Cardiac fibroblast (primary cell): ENCODE data around the gene RIMKLB.
A peak's percentile ranks its signal among the peaks of the same experiment; 100 is the strongest.
"Not testable (repeated sequence)": the region's sequence is repeated elsewhere in the genome, so short reads cannot be mapped to it uniquely, and the experiment has no call there.

Experiments used
- DNase-seq, 2 donors: peaks; one replicate each; pipeline versions ENCODE4 v3.0.0 to v3.0.0-alpha.2; 2010; ENCODE audit warnings: low read depth in 2 of 2
- H3K4me3 ChIP-seq, 2 donors: replicated peaks in 1 of 2; 1 replicate in 1 of 2; 2 replicates in 1 of 2; pipeline ENCODE4 v1.5.1; 2011; ENCODE audit warnings: low read depth in 2 of 2, low read length in 2 of 2, mild to moderate bottlenecking in 2 of 2, moderate library complexity in 1 of 2
- TF ChIP-seq, protein P1 (sequence below): IDR thresholded peaks from one replicate; pipeline ENCODE4 v1.5.1; 2011; ENCODE audit warnings: low read depth, mild to moderate bottlenecking, low read length, inconsistent platforms

RIMKLB gene

DNA sequence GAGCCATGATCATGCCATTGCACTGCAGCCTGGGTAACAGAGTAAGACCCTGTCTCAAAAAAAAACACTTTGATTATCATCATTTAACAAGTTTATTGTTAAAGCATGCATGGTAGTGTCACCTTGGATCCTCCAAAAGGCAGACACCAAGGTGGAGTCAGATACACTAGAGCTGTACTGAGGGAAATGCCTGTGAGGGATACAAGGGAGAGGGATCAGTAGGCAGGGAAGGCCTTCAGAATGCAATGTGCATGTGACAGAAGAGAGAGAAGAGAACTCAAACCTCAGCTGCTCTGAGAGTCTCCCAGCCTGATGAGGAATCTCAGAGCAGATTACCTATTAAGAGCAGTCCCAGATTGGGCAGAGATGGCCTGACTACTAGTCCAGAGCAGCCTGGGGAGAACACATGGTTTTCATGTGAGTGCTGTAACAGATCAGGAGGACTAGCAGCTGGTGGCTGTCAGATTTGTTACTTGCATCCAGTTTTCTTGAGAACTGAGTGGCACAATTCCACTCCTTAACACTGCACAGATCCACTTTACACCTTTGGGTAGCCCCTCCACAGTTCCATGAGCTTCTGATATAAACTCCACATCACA, 86.6 kb downstream of the RIMKLB start:
- no peak for DNase-seq
- TF ChIP-seq, protein P1, sequence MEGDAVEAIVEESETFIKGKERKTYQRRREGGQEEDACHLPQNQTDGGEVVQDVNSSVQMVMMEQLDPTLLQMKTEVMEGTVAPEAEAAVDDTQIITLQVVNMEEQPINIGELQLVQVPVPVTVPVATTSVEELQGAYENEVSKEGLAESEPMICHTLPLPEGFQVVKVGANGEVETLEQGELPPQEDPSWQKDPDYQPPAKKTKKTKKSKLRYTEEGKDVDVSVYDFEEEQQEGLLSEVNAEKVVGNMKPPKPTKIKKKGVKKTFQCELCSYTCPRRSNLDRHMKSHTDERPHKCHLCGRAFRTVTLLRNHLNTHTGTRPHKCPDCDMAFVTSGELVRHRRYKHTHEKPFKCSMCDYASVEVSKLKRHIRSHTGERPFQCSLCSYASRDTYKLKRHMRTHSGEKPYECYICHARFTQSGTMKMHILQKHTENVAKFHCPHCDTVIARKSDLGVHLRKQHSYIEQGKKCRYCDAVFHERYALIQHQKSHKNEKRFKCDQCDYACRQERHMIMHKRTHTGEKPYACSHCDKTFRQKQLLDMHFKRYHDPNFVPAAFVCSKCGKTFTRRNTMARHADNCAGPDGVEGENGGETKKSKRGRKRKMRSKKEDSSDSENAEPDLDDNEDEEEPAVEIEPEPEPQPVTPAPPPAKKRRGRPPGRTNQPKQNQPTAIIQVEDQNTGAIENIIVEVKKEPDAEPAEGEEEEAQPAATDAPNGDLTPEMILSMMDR, result no peak
- H3K4me3 ChIP-seq, result no peak overlapping the region

DNA sequence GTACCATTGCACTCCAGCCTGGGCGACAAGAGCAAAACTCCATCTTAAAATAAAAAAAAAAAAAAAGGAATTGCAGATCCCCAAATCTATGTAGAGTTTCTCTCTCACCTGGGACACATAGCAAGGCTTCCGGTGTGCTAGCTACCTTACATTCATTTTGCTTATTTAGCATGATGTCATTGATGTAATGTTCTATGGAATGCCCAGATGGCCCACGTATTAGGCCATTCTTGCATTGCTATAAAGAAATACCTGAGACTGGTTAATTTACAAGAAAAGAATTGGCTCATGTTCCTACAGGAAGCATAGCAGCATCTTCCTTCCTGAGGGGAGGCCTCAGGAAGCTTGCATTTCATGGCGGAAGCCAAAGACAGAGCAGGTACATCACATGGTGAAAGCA, 87.7 kb downstream of the RIMKLB start:
- TF ChIP-seq, protein P1, result no peak
- DNase-seq, result no peak
- H3K4me3 ChIP-seq, result no peak overlapping the region

DNA sequence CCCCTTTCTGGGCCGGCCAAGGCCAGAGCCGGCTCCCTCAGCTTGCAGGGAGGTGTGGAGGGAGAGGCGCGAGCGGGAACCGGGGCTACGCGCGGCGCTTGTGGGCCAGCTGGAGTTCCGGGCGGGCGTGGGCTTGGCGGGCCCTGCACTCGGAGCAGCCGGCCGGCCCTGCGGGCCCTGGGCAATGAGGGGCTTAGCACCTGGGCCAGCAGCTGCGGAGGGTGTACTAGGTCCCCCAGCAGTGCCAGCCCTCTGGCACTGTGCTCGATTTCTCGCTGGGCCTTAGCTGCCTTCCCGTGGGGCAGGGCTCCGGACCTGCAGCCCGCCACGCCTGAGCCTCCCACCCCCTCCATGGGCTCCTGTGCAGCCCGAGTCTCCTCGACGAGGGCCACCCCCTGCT, 89.4 kb downstream of the RIMKLB start:
- not testable (repeated sequence) for DNase-seq, H3K4me3 ChIP-seq

DNA sequence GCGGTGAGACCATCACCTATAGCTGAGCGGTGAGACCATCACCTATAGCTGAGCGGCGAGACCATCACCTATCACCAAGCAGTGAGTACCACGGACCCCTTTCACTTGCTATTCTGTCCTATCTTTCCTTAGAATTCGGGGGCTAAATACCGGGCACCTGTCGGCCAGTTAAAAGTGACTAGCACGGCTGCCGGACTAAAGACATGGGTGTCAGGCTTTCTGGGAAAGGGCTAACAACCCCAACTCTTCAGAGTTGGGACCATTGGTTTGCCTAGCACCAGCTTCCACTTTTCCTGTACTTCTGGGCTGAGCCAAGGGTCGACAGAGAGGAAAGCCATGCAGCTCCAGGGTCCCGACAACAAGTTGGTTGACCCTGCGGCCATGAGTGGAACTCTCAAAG, 90.9 kb downstream of the RIMKLB start:
- H3K4me3 ChIP-seq, DNase-seq: not testable (repeated sequence)

DNA sequence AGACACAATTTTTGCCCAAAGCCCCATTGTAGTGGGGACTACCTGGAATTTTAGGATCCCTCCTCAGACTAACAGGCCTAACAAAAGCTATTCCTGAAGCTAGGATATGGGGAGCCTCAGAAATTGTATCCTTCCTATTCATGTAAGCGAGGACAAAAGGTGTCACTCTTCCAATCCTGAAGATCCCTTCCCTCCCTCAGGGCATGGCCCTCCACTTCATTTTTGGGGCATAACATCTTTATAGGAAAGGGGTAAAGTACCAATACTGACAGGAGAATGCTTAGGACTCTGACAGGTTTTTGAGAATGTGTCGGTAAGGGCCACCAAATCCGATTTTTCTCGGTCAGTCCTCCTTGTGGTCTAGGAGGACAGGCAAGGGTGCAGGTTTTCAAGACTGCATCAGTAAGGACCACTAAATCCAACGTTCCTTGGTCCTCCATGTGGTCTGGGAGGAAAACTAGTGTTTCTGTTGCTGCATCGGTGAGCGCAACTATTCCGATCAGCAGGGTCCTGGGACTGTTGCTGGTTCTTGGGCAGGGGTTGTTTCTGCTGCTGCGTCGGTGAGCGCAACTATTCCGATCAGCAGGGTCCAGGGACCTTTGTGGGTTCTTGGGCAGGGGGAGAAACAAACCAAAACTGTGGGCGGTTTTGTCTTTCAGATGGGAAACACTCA, 91.7 kb downstream of the RIMKLB start:
- not testable (repeated sequence) for H3K4me3 ChIP-seq, DNase-seq

DNA sequence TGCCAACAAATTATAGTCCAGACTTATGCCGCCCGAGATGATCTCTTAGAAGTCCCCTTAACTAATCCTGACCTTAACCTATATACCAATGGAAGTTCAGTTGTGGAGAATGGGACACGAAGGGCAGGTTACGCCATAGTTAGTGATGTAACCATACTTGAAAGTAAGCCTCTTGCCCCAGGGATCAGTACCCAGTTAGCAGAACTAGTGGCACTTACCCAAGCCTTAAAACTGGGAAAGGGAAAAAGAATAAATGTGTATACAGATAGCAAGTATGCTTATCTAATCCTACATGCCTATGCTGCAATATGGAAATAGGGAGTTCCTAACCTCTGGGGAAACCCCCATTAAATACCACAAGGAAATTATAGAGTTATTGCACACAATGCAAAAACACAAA, 95.4 kb downstream of the RIMKLB start:
- not testable (repeated sequence) for H3K4me3 ChIP-seq, DNase-seq

DNA sequence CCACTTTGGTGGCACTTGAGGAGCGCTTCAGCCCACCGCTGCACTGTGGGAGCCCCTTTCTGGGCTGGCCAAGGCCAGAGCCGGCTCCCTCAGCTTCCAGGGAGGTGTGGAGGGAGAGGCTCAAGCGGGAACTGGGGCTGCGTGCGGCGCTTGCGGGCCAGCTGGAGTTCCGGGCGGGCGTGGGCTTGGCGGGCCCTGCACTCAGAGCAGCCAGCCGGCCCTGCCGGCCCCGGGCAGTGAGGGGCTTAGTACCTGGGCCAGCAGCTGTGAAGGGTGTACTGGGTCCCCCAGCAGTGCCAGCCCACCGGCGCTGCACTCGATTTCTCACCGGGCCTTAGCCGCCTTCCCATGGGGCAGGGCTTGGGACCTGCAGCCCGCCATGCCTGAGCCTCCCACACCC, 96.8 kb downstream of the RIMKLB start:
- not testable (repeated sequence) for DNase-seq

DNA sequence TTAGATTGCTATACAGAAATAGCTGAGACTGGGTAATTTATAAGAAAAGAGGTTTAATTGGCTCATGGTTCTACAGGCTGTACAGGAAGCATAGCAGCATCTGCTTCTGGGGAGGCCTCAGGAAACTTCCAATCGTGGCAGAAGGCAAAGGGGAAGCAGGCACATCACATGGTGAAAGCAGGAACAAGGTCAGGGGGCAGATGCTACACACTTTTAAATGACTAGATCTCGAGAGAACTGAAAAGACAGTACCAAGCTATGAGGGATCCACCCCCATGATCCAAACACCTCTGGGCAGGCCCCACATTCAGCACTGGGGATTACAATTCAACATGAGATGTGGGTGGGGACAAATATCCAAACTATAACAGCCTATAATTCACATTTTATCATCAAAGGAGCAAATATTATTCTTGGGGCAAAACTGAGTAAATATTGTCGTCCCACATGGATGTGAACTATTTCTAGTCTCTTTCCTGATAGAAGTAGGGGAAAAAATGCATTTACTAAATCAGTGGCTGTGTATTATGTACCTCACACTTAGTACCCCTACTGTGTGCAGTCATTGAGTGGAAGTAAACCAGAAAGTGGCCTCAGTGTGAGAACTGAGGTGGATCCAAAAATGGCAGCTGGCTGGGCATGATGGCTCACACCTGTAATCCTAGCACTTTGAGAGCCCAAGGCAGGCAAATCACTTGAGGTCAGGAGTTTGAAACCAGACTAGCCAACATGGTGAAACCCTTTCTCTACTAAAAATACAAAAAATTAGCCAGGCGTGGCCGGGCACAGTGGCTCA, 99.2 kb downstream of the RIMKLB start:
- no peak overlapping the region for H3K4me3 ChIP-seq
- TF ChIP-seq, protein P1, result no peak
- no peak for DNase-seq

More for the DNA sequence above, 96.8 kb downstream of the RIMKLB start:
- not testable (repeated sequence) for H3K4me3 ChIP-seq

DNA sequence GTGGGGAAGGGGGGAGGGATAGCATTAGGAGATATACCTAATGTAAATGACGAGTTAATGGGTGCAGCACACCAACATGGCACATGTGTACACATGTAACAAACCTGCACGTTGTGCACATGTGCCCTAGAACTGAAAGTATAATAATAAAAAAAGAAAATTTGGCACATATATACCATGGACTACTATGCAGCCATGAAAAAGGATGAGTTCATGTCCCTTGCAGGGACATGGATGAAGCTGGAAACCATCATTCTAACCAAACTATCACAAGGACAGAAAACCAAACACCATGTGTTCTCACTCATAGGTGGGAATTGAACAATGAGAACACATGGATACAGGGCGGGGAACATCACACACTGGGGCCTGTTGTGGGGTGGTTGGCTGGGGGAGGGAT, 103.4 kb downstream of the RIMKLB start:
- not testable (repeated sequence) for DNase-seq, H3K4me3 ChIP-seq

DNA sequence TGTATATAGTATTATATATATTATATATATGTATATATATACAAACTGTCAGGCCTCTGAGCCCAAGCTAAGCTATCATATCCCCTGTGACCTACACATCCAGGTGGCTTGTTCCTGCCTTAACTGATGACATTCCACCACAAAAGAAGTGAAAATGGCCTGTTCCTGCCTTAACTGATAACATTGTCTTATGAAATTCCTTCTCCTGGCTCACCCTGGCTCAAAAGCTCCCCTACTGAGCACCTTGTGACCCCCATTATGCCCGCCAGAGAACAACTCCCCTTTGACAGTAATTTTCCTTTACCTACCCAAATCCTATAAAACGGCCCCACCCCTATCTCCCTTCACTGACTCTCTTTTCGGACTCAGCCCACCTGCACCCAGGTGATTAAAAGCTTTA, 107.0 kb downstream of the RIMKLB start:
- not testable (repeated sequence) for DNase-seq, H3K4me3 ChIP-seq

DNA sequence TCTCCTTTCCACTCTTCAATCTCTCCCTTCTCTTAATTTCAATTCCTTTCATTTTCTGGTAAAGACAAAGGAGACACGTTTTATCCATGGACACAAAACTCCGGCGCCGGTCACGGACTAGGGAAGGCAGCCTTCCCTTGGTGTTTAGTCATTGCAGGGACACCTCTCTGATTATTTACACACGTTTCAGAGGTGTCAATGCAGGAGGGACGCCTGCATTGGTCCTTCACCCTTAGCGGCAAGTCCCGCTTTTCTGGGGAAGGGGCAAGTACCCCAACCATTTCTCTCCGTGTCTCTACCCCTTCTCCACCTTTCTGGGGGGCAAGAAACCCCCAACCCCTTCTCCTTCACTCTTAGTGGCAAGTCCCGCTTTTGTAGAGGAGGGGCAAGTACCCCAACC, 107.7 kb downstream of the RIMKLB start:
- not testable (repeated sequence) for DNase-seq, H3K4me3 ChIP-seq

DNA sequence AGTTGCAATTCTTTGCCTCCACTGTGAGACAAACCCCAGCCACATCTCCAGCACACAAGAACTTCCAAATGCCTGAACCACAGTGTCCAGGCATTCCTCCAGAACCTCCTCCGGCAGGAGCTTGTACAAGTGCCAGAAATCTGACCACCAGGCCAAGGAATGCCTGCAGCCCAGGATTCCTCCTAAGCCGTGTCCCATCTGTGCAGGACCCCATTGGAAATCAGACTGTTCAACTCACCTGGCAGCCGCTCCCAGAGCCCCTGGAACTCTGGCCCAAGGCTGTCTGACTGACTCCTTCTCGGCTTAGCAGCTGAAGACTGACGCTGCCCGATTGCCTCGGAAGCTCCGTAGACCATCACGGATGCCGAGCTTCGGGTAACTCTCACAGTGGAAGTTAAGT, 109.3 kb downstream of the RIMKLB start:
- not testable (repeated sequence) for H3K4me3 ChIP-seq
- DNase-seq, result peak in 1 of 2 donors; percentile 31

DNA sequence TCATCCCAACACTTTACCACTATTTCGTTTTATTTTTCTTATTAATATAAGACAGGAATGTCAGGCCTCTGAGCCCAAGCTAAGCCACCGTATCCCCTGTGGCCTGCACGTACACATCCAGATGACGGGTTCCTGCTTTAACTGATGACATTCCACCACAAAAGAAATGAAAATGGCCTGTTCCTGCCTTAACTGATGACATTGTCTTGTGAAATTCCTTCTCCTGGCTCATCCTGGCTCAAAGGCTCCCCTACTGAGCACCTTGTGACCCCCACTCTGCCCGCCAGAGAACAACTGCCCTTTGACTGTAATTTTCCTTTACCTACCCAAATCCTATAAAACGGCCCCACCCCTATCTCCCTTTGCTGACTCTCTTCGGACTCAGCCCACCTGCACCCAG, 112.3 kb downstream of the RIMKLB start:
- H3K4me3 ChIP-seq, result not testable (repeated sequence)

More for the DNA sequence above, 112.3 kb downstream of the RIMKLB start:
- not testable (repeated sequence) for DNase-seq
